Tibial artery (tissue), 4 donors: ENCODE measurements around the gene VPS52.

ENCODE experiments used
- DNase-seq, 2 donors: peaks; one replicate each; pipeline ENCODE4 v3.0.0-alpha.2; 2019
- H3K27ac ChIP-seq, 2 donors: fragments of 200-600 bp; sonication (generic) in 1 of 2; 1 replicate in 1 of 2; 2 replicates in 1 of 2; pipeline ENCODE4 v1.5.1; 2018 to 2019; ENCODE audit warnings: mild to moderate bottlenecking in 1 of 2
- H3K27me3 ChIP-seq, 2 donors: fragments of 200-600 bp; sonication (generic) in 1 of 2; one replicate each; pipeline versions ENCODE4 v1.5.1 to v1.6.0; 2016 to 2019
- H3K36me3 ChIP-seq, 3 donors: fragments of 200-600 bp; sonication (generic) in 2 of 3; one replicate each; pipeline ENCODE4 v1.5.1; 2016 to 2019; ENCODE audit warnings: mild to moderate bottlenecking in 2 of 3
- H3K4me1 ChIP-seq, 4 donors: fragments of 200-600 bp; sonication (generic) in 2 of 4; 1 replicate in 3 of 4; 2 replicates in 1 of 4; pipeline ENCODE4 v1.5.1; 2016 to 2019
- H3K4me3 ChIP-seq, 2 donors: fragments of 200-600 bp; sonication (generic) in 1 of 2; 1 replicate in 1 of 2; 2 replicates in 1 of 2; pipeline ENCODE4 v1.5.1; 2018 to 2019; ENCODE audit warnings: mild to moderate bottlenecking in 2 of 2
- H3K9me3 ChIP-seq, 3 donors: fragments of 200-600 bp; sonication (generic) in 1 of 3; one replicate each; pipeline ENCODE4 v1.5.1; 2016 to 2019
- CTCF ChIP-seq, 2 experiments: fragments of 200-600 bp in 1 of 2; fragments of 450-650 bp in 1 of 2; IDR thresholded peaks; one replicate each; pipeline ENCODE4 v1.5.1; 2017 to 2019; ENCODE audit warnings: antibody characterized with exemption in 2 of 2, mild to moderate bottlenecking in 1 of 2, moderate library complexity in 1 of 2
- intact Hi-C: fragments of 100-400 bp; cut with DNase I; formaldehyde crosslinking; loops from one replicate; pipeline ENCODE4 v1.15.0; 2023; ENCODE audit warnings: low total_unique reads

Gene VPS52

GRCh38 chr6:33280539-33280938 lies 8.9 kb upstream of the VPS52 start:
- Histone ChIP-seq H3K27me3 (no peaks in the 10 kb centered on the region), H3K36me3 (peaks cover 6 to 76% (median 43%) of the 10 kb centered on the region in 3 donors), H3K4me3 (no peak overlapping the region), H3K27ac (no peak overlapping the region), H3K4me1 (peaks cover 6 to 31% (median 20%) of the 10 kb centered on the region in 4 donors), H3K9me3 (no peaks in the 10 kb centered on the region)
- no peak for DNase-seq
- intact Hi-C loops, result no loop called here
- no peak for TF ChIP-seq CTCF (IDR thresholded peaks at IDR 0.05)

- H3K27ac ChIP-seq, result no peak overlapping the region
- H3K27me3 ChIP-seq, result no peaks in the 10 kb centered on the region
- H3K4me1 ChIP-seq, result peaks cover 6 to 36% (median 25%) of the 10 kb centered on the region in 4 donors
- H3K4me3 ChIP-seq, result no peak overlapping the region
- peak; percentile 11 to 13 for TF ChIP-seq CTCF (IDR thresholded peaks at IDR 0.05)
- no peaks in the 10 kb centered on the region for H3K9me3 ChIP-seq
- H3K36me3 ChIP-seq, result peaks cover 11 to 76% (median 46%) of the 10 kb centered on the region in 3 donors
- DNase-seq, result no peak
- intact Hi-C loops, result no loop called here
These were observed 8.4 kb upstream of the VPS52 start for GRCh38 chr6:33279971-33280511.

GRCh38 chr6:33279257-33279695 lies 7.6 kb upstream of the VPS52 start:
- intact Hi-C loops, result no loop called here
- Histone ChIP-seq H3K36me3 (peaks cover 14 to 77% (median 42%) of the 10 kb centered on the region in 3 donors), H3K27ac (no peak overlapping the region)

GRCh38 chr6:33278810-33279209 lies 7.1 kb upstream of the VPS52 start:
- Histone ChIP-seq H3K27ac (no peak overlapping the region), H3K36me3 (peaks cover 18 to 77% (median 44%) of the 10 kb centered on the region in 3 donors), H3K4me1 (peaks cover 6 to 48% (median 31%) of the 10 kb centered on the region in 4 donors), H3K4me3 (no peak overlapping the region), H3K27me3 (no peaks in the 10 kb centered on the region), H3K9me3 (no peaks in the 10 kb centered on the region)
- intact Hi-C loops, result no loop called here
- no peak for TF ChIP-seq CTCF (IDR thresholded peaks at IDR 0.05)
- no peak for DNase-seq

More at GRCh38 chr6:33279257-33279695, 7.6 kb upstream of the VPS52 start:
- no peak for DNase-seq
- Histone ChIP-seq H3K4me3 (no peak overlapping the region), H3K4me1 (peaks cover 6 to 43% (median 28%) of the 10 kb centered on the region in 4 donors), H3K27me3 (no peaks in the 10 kb centered on the region), H3K9me3 (no peaks in the 10 kb centered on the region)
- TF ChIP-seq CTCF (IDR thresholded peaks at IDR 0.05), result no peak

GRCh38 chr6:33278392-33278741 lies 6.7 kb upstream of the VPS52 start:
- Histone ChIP-seq H3K27me3 (no peaks in the 10 kb centered on the region), H3K27ac (peak overlapping the region; percentile 87), H3K4me1 (peaks cover 6 to 51% (median 33%) of the 10 kb centered on the region in 4 donors), H3K36me3 (peaks cover 18 to 77% (median 40%) of the 10 kb centered on the region in 3 donors), H3K9me3 (no peaks in the 10 kb centered on the region), H3K4me3 (no peak overlapping the region)
- no peak for DNase-seq
- no peak for TF ChIP-seq CTCF (IDR thresholded peaks at IDR 0.05)
- intact Hi-C loops, result no loop called here
